Fibroblast of pulmonary artery (primary cell): ENCODE results near the gene DPP6.

Source experiments
- DNase-seq: peaks from one replicate; pipeline ENCODE4 v3.0.0-alpha.2; 2010; ENCODE audit warnings: low read depth
- H3K4me3 ChIP-seq: replicated peaks from 2 replicates; pipeline ENCODE4 v1.5.1; 2011; ENCODE audit warnings: low read depth, mild to moderate bottlenecking, control low read depth, low read length, moderate library complexity
- TF ChIP-seq, protein P1 (sequence below): IDR thresholded peaks from 2 replicates; pipeline ENCODE4 v1.5.1; 2011; ENCODE audit warnings: mild to moderate bottlenecking, control low read depth, low read length, inconsistent platforms; ENCODE audit errors: missing control alignments

DPP6 gene

DNA sequence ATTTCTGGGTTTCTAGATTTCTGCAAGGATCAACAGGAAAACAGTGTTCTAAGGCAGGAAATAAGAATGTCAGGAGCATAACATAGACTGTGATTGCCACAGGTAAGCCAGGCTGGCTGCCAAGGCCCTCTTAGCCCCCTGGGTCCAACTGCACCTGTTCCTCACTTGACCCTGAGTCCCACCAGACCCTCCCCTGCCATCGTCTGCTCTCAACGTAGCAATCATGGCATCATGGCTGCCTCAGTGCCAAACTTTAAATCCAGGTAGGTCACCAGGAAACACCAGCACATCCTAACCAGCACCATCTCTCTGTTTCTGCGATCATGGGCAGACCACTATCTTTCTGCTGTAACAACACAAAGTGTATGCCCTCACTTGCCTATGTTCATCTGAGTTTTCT, 683.6 kb downstream of the DPP6 start:
- no peak for DNase-seq
- H3K4me3 ChIP-seq: no peak overlapping the region
- TF ChIP-seq, protein P1, sequence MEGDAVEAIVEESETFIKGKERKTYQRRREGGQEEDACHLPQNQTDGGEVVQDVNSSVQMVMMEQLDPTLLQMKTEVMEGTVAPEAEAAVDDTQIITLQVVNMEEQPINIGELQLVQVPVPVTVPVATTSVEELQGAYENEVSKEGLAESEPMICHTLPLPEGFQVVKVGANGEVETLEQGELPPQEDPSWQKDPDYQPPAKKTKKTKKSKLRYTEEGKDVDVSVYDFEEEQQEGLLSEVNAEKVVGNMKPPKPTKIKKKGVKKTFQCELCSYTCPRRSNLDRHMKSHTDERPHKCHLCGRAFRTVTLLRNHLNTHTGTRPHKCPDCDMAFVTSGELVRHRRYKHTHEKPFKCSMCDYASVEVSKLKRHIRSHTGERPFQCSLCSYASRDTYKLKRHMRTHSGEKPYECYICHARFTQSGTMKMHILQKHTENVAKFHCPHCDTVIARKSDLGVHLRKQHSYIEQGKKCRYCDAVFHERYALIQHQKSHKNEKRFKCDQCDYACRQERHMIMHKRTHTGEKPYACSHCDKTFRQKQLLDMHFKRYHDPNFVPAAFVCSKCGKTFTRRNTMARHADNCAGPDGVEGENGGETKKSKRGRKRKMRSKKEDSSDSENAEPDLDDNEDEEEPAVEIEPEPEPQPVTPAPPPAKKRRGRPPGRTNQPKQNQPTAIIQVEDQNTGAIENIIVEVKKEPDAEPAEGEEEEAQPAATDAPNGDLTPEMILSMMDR: no peak

DNA sequence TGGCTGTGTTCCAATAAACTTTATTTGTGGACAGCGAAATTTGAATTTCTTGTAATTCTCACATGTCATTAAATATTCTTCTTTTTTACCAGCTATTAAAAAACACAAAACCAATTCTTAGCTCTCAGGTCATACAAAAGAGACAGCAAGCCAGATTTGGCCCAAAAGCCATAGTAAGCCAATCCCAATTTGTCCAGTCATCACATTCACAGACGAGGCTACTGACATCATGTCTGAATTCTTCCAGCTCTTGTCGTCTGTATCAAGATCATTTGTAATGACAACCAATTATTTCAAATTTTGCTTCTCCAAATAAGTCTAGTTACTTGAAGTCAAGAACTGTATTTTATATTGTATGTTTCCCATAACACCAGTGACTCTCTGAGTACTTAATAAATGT, 684.2 kb downstream of the DPP6 start:
- H3K4me3 ChIP-seq: no peak overlapping the region
- no peak for DNase-seq
- TF ChIP-seq, protein P1: no peak

- H3K4me3 ChIP-seq: no peak overlapping the region
- no peak for DNase-seq
- TF ChIP-seq, protein P1: no peak
Observed at GRCh38 chr7:154738216-154738615, 686.0 kb downstream of the DPP6 start.

- H3K4me3 ChIP-seq: no peak overlapping the region
- DNase-seq: no peak
- TF ChIP-seq, protein P1: no peak
Observed at GRCh38 chr7:154741131-154741530, 688.9 kb downstream of the DPP6 start.

DNA sequence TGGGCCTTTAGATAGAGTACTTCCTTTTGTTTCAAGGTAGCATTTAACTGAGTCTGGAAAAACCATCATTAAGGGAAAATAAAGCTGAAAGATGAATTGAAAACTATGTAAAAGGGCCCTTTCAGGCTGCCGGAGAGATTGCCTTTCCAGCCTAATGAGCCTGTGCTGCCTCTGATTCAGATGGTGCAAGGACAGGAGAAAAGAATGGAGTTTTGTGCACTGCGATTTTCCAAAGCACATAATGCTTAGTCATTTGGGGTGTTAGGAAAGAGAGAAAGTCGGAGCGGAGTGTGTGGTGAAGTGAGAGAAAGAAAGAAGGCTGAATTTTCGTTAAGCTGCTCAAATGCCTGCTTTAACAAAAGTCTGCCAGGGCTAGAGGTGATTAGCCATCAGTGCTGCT, 691.0 kb downstream of the DPP6 start:
- TF ChIP-seq, protein P1: no peak
- DNase-seq: no peak
- H3K4me3 ChIP-seq: no peak overlapping the region

DNA sequence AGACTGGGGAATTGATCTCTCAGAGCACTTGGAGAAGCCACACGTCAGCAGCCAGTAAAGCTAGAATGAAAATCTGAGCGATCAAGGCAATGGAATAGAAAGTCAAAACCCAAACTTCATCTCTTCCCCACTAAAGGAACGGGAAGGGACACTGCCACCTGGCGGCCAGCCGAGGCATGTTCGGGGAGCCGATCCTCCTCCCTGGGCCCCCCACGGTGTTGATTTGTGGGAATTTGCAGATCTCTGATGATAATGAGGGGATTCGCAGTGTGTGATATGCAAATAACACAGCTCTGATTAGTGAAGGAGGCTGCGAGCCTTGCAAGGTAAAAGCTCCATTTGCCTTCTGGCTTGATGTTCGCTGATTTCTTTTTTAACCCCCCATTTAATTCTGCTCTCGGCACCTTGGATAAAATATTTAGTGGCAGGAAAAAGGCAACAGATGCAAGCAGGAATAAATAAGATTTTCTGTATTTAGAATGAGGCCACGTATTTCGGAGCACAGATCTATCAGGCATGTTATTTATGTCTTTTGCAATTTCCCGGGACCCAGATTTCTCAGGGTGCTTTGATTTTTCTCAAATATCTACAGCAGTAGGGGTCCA, 692.2 kb downstream of the DPP6 start:
- no peak overlapping the region for H3K4me3 ChIP-seq
- DNase-seq: no peak
- TF ChIP-seq, protein P1: peak; percentile 17

DNA sequence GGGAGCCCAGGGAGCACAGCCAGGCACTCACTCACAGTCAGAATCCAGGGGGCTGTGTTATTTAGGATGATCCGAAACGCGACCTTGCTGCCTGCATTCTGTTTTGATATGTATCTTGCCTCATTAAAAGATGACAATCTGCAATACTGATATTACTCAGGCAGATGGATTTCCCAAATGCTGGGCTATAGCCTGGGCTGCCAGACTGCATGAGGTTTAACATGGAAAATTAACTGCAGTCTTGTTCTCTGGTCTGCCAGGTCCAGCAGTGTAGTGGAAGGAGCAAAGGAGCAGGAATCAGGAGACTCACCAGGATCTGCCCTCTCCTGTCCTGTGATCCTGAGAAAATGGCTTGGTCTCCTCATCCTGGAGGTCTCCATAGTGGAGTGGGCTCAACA, 692.7 kb downstream of the DPP6 start:
- DNase-seq: no peak
- H3K4me3 ChIP-seq: no peak overlapping the region
- TF ChIP-seq, protein P1: no peak
